Measurements from ENCODE around the gene KCNK15. TPM values are rescaled to one million over a fixed set of nuclear protein-coding genes. Genes with fewer than 3 reads are reported as not detected.
"Not testable (repeated sequence)": the region's sequence is repeated elsewhere in the genome, so short reads cannot be mapped to it uniquely, and the experiment has no call there.

KCNK15 gene
- total RNA-seq, 1 donor from 2014 or later, result 0.33 TPM

- intact Hi-C loops (cut with micrococcal nuclease), result no loop called here
- no peak overlapping the region for H3K4me3 ChIP-seq
- peaks cover 20% of the 10 kb centered on the region for H3K4me1 ChIP-seq
- no peak for TF ChIP-seq CTCF (IDR thresholded peaks at IDR 0.05; ENCODE audit: borderline replicate concordance)
- H3K9me3 ChIP-seq (replicated peaks), result no peaks in the 10 kb centered on the region
- H3K27ac ChIP-seq (replicated peaks), result no peak overlapping the region
- H3K27me3 ChIP-seq (ENCODE audit: low read depth), result peaks cover 3% of the 10 kb centered on the region
- no peaks in the 10 kb centered on the region for H3K36me3 ChIP-seq
- no peak for DNase-seq
Observed at GRCh38 chr20:44758247-44759101, 12.8 kb downstream of the KCNK15 start.

DNA sequence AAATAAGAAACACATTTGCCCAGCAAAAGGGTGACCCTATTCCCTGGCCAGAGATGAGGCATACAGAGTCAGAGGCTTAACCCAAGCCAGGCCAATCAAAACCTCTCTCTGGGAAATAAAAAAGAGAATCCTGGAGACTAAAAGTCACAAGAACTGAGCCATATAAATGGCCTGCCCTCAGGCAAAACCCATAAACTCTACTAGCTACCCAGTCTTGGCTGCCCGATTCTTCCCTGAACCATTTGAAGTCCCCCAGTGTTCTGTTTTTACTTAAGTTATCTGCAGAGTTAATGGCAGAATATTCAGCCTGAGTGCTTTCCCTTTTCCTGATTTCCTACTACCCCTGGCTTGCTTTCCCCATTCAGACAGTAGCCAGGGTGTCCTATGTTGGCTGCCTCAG, 13.9 kb downstream of the KCNK15 start:
- Histone ChIP-seq H3K4me3 (no peak overlapping the region), H3K36me3 (no peaks in the 10 kb centered on the region), H3K4me1 (peaks cover 20% of the 10 kb centered on the region), H3K27me3 (ENCODE audit: low read depth) (peaks cover 3% of the 10 kb centered on the region), H3K27ac (replicated peaks) (no peak overlapping the region), H3K9me3 (replicated peaks) (no peaks in the 10 kb centered on the region)
- TF ChIP-seq CTCF (IDR thresholded peaks at IDR 0.05; ENCODE audit: borderline replicate concordance), result no peak
- DNase-seq, result no peak
- intact Hi-C loops (cut with micrococcal nuclease), result no loop called here

- H3K27me3 ChIP-seq (ENCODE audit: low read depth), result peaks cover 8% of the 10 kb centered on the region
Observed at GRCh38 chr20:44761423-44761822, 15.8 kb downstream of the KCNK15 start.

DNA sequence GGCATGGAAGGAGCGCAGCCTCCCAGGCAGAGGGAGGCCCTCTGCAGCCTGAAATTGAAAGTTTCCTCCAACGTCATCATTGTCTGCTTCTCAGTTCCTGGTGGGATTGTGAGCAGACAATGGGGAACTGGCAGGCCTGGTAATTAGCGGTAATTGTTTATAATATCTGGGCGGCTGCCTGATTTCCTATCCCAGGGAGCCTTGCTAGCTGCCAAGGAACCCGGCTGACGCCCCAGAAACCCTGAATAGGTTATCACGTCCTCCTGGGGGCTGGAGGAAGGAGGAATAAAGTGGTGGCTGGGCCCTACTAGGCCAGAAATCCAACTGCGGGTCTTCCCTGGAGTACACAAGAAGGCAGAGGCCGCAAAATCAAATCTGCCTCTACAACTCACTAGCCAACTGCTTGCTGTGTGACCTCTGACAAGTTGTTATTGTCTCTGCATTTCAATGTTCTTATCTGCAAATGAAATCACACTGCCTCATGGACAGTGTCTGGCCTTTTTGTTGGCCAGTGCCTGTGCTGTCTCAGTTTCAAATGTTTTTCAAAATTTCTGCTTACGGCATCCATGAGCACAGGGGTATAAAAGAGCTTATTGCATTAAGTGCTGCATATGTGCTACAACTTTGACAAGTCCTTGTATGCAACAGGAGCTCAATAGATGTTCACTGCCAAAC, 16.9 kb downstream of the KCNK15 start:
- TF ChIP-seq CTCF (IDR thresholded peaks at IDR 0.05; ENCODE audit: borderline replicate concordance), result no peak
- no peak overlapping the region for H3K4me3 ChIP-seq
- peak overlapping the region; percentile 89 for H3K27ac ChIP-seq (replicated peaks)
- H3K36me3 ChIP-seq, result no peaks in the 10 kb centered on the region
- no peaks in the 10 kb centered on the region for H3K9me3 ChIP-seq (replicated peaks)
- peaks cover 20% of the 10 kb centered on the region for H3K4me1 ChIP-seq
- intact Hi-C loops (cut with micrococcal nuclease), result no loop called here
- no peak for DNase-seq
- H3K27me3 ChIP-seq (ENCODE audit: low read depth), result peaks cover 20% of the 10 kb centered on the region

More at GRCh38 chr20:44761423-44761822, 15.8 kb downstream of the KCNK15 start:
- DNase-seq, result no peak
- Histone ChIP-seq H3K36me3 (no peaks in the 10 kb centered on the region), H3K27ac (replicated peaks) (peak overlapping the region; percentile 89), H3K4me1 (peaks cover 20% of the 10 kb centered on the region), H3K4me3 (no peak overlapping the region), H3K9me3 (replicated peaks) (no peaks in the 10 kb centered on the region)
- intact Hi-C loops (cut with micrococcal nuclease), result no loop called here
- TF ChIP-seq CTCF (IDR thresholded peaks at IDR 0.05; ENCODE audit: borderline replicate concordance), result no peak

- H3K4me3 ChIP-seq; H3K36me3 ChIP-seq; H3K27ac ChIP-seq (replicated peaks); intact Hi-C loops (cut with micrococcal nuclease); H3K9me3 ChIP-seq (replicated peaks); DNase-seq: not testable (repeated sequence)
- H3K4me1 ChIP-seq, result peaks cover 20% of the 10 kb centered on the region
- H3K27me3 ChIP-seq (ENCODE audit: low read depth), result peaks cover 28% of the 10 kb centered on the region
Observed at GRCh38 chr20:44763798-44764197, 18.1 kb downstream of the KCNK15 start.

- Histone ChIP-seq H3K27me3 (ENCODE audit: low read depth) (peaks cover 40% of the 10 kb centered on the region), H3K36me3 (no peaks in the 10 kb centered on the region), H3K4me1 (peaks cover 20% of the 10 kb centered on the region), H3K9me3 (replicated peaks) (no peaks in the 10 kb centered on the region), H3K27ac (replicated peaks) (no peak overlapping the region), H3K4me3 (no peak overlapping the region)
- intact Hi-C loops (cut with micrococcal nuclease), result no loop called here
- DNase-seq, result no peak
- no peak for TF ChIP-seq CTCF (IDR thresholded peaks at IDR 0.05; ENCODE audit: borderline replicate concordance)
Observed at GRCh38 chr20:44765091-44765490, 19.4 kb downstream of the KCNK15 start.

All from left ventricle myocardium inferior (tissue), 1 donor.